GM19043 (cell line): Measurements from ENCODE around the gene POLR3F.

Source experiments
- ATAC-seq: cut with Tn5 transposase; IDR thresholded peaks from one replicate; pipeline ENCODE4 v1.9.1; 2021; ENCODE audit warnings: low read depth; ENCODE audit not compliant: unreplicated experiment

POLR3F gene, protein sequence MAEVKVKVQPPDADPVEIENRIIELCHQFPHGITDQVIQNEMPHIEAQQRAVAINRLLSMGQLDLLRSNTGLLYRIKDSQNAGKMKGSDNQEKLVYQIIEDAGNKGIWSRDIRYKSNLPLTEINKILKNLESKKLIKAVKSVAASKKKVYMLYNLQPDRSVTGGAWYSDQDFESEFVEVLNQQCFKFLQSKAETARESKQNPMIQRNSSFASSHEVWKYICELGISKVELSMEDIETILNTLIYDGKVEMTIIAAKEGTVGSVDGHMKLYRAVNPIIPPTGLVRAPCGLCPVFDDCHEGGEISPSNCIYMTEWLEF

GRCh38 chr20:18466894-18467730 lies at the start of gene POLR3F, which contains the start of gene DZANK1:
POLR3F (plus strand) TSS chr20:18467390; CDS start chr20:18467507, 117 bp downstream.
DZANK1 (minus strand) TSS chr20:18467030; CDS start chr20:18465358, 1,672 bp downstream.
- ATAC-seq = peak; percentile 94

DNA sequence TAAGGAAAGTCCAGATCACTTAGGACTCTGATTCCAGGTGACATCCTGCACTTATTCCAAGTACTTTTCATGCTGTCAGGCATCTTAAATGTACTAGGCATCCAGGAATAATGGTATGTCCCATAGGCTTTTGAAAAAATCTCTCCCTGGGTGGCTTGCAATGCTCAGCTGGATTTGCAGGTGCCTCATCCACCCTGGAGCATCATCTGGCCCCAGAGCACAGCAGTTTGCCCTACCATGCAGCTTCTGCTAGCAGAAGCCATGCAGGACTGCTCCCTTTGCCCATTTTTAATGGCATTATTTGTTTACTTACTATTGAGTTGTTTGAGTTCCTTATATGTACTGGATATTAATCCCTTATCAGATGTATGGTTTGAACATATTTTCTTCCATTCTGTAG lies 45.6 kb upstream of the POLR3F start:
- no peak for ATAC-seq

GRCh38 chr20:18427214-18427613 lies 40.0 kb upstream of the POLR3F start:
- ATAC-seq = no peak

GRCh38 chr20:18428490-18429173 lies 38.6 kb upstream of the POLR3F start:
- no peak for ATAC-seq

GRCh38 chr20:18430172-18430826 lies 36.9 kb upstream of the POLR3F start:
- no peak for ATAC-seq

GRCh38 chr20:18431206-18431605 lies 36.0 kb upstream of the POLR3F start:
- ATAC-seq = no peak

GRCh38 chr20:18436847-18437246 lies 30.3 kb upstream of the POLR3F start:
- no peak for ATAC-seq

- ATAC-seq = no peak
These were observed 26.8 kb upstream of the POLR3F start for GRCh38 chr20:18440403-18440802.

- no peak for ATAC-seq
These were observed 23.3 kb upstream of the POLR3F start for GRCh38 chr20:18443886-18444285.

GRCh38 chr20:18456600-18456999 lies 10.6 kb upstream of the POLR3F start:
- no peak for ATAC-seq

DNA sequence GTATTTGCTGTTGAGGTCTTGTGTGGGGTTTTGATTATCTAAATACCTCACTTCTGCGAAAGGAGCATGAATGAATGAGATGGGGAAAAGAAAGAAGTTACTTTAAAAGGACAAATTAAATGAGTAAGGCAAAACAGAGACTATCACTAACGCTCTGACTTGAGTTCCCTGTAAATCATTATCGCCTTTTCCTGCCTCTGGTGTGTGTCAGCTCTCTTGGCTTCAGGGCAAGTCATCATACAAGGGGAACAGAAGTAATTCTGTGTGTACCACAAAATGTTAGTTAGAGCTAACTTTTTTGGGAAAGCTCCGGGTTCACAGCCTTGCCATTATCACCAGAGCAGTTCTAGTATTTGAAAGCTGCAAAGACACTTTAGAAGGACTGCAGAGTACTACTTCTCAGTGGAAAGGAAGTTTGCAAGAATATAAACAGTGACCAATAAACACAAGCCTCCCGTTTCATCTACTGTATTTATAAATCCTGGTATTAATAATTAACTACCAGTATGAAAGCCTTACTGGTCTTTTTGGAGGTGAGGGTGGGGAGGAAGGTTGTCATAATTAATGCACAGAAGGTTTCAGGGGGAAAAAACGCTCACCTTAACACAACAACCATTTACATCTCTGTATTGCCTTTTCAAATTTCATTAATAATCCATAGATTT lies 1.5 kb upstream of the POLR3F start:
- no peak for ATAC-seq

DNA sequence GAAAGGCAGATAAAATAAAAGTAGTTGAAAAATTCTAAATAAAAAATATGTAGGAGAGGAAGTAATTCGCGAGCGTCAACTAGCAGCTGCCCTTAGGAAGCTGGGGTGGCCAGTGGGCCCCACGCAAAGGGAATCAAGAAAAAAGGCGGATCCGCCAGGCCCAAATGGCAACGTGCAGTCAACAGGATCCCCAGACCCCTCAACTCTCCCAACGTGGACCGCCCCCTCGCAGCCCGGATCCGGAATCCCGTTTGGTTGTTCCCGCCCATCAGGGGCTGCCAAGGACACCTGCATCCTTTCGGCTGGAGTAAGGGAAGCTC lies 656 bp upstream of the POLR3F start:
- ATAC-seq = peak; percentile 10

DNA sequence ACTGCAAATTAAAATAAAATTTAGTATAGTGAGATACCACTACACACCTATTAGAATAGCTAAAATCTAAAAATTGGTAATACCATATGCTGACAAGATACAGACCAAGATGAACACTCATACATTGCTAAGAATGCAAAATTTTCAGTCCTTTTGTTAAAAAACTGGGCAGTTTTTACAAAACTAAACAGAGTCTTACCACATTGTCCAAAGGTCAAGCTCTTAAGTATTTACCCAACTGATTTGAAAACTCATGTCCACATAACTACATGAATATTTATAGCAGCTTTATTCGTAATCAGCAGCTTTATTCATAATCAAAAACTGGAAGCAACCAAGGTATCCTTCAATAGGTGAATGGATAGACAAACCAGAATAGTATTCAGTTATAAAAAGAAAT lies 10.0 kb downstream of the POLR3F start:
- no peak for ATAC-seq

- ATAC-seq = no peak
These were observed 10.6 kb downstream of the POLR3F start for GRCh38 chr20:18477821-18478220.

DNA sequence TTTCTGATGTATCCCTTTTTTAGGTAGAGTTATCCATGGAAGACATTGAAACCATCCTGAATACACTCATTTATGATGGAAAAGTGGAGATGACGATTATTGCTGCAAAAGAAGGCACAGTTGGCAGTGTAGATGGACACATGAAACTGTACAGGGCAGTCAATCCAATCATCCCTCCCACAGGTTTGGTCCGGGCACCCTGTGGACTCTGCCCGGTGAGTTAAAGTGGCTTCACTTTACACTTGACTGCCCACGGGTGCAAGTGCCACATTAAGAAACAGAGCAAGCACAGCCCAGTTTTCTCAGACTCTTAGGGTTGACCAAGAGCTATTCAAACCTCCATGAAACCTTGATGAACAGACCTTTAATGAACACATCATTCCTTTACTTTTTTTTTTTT lies 14.4 kb downstream of the POLR3F start:
- ATAC-seq = no peak

DNA sequence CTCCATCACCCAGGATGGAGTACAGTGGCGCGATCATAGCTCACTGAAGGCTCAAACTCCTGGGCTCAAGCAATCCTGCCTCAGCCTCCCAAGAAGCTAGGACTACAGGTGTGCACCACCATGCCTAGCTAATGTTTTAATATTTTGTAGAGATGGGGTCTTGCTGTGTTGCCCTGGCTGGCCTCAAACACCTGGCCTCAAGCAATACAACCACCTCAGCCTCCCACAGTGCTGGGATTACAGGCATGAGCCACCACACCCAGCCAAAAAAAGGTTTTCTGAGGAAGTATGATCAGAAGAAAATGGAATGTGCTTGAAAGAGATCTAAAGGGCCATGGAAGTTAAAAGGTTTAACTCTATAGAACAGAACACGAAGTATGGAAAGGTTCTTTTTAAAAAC lies 21.1 kb downstream of the POLR3F start:
- ATAC-seq = no peak

GRCh38 chr20:18496042-18496441 lies 28.9 kb downstream of the POLR3F start:
- no peak for ATAC-seq

GRCh38 chr20:18496740-18497592 lies 29.8 kb downstream of the POLR3F start, which contains the start of gene RBBP9:
RBBP9 (minus strand) TSS chr20:18497225; CDS start chr20:18497167, 58 bp downstream.
- ATAC-seq = peak; percentile 99

DNA sequence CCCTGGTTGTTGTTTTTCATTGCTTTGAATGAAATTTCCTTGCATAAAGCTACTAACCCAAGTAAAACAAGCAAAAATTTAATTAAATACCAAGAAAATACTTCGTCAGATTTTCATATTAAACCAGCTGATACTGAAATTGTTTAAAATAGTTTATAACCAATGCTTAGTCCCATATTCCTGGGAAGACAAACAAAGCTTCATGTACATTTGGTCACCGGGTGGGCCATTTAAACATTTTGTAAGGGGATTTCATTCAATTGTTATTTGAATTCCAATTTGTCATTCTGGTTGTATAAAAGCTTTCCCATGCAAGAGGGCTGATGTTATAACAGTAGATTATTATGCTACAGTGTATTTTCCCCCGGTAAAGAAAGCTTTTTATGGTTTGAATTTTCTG lies 30.4 kb downstream of the POLR3F start:
- no peak for ATAC-seq
